ENCODE data around the gene IGSF23.
"Not testable (repeated sequence)": the region's sequence is repeated elsewhere in the genome, so short reads cannot be mapped to it uniquely, and the experiment has no call there.

The IGSF23 gene

DNA sequence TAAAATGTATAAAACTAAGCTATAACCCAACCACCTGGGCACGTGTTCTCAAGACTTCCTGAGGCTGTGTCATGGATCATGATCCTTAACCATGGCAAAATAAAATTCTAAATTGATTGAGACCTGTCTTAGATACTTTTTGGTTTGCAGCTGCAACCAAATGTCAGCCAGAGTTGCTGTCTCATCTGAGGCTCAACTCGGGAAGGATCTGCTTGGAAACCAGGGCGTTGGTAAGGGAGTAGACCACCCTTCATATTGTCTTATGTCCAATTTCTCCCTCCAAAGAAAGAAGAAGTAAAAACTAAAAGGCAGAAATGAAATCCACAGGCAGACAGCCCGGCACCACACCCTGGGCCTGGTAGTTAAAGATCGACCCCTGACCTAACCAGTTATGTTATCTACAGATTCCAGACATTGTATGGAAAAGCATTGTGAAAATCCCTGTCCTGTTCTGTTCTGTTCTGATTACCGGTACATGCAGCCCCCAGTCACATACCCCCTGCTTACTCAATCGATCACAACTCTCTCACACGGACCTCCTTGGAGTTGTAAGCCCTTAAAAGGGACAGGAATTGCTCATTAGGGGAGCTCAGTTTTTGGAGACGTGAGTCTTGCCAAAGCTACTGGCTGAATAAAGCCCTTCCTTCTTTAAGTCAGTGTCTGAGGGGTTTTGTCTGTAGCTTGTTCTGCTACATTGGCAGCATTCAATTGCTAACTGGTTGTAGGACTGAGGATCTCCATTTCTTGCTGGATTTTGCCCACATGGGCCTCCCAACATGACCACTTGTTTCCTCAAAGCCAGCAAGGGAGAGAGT, 22.9 kb upstream of the IGSF23 start:
- TF ChIP-seq PPARA (CRISPR knock-in tag; IDR thresholded peaks at IDR 0.05; ENCODE audit: borderline replicate concordance) (no peak), ZNF70 (CRISPR knock-in tag; IDR thresholded peaks at IDR 0.05) (no peak), ISL1 (CRISPR knock-in tag; IDR thresholded peaks at IDR 0.05) (no peak), TOX (CRISPR knock-in tag; IDR thresholded peaks at IDR 0.05; ENCODE audit: borderline replicate concordance) (no peak), SNAI2 (CRISPR knock-in tag; IDR thresholded peaks at IDR 0.05) (no peak), TCF4 (CRISPR knock-in tag; IDR thresholded peaks at IDR 0.05; ENCODE audit: borderline replicate concordance) (no peak), GLIS3 (CRISPR knock-in tag; IDR thresholded peaks at IDR 0.05) (no peak), ESRRG (CRISPR knock-in tag; IDR thresholded peaks at IDR 0.05) (no peak)
- TF ChIP-seq, protein P1, sequence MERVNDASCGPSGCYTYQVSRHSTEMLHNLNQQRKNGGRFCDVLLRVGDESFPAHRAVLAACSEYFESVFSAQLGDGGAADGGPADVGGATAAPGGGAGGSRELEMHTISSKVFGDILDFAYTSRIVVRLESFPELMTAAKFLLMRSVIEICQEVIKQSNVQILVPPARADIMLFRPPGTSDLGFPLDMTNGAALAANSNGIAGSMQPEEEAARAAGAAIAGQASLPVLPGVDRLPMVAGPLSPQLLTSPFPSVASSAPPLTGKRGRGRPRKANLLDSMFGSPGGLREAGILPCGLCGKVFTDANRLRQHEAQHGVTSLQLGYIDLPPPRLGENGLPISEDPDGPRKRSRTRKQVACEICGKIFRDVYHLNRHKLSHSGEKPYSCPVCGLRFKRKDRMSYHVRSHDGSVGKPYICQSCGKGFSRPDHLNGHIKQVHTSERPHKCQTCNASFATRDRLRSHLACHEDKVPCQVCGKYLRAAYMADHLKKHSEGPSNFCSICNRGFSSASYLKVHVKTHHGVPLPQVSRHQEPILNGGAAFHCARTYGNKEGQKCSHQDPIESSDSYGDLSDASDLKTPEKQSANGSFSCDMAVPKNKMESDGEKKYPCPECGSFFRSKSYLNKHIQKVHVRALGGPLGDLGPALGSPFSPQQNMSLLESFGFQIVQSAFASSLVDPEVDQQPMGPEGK (CRISPR knock-in tag; IDR thresholded peaks at IDR 0.05; ENCODE audit: borderline replicate concordance): no peak
- TF ChIP-seq, protein P2, sequence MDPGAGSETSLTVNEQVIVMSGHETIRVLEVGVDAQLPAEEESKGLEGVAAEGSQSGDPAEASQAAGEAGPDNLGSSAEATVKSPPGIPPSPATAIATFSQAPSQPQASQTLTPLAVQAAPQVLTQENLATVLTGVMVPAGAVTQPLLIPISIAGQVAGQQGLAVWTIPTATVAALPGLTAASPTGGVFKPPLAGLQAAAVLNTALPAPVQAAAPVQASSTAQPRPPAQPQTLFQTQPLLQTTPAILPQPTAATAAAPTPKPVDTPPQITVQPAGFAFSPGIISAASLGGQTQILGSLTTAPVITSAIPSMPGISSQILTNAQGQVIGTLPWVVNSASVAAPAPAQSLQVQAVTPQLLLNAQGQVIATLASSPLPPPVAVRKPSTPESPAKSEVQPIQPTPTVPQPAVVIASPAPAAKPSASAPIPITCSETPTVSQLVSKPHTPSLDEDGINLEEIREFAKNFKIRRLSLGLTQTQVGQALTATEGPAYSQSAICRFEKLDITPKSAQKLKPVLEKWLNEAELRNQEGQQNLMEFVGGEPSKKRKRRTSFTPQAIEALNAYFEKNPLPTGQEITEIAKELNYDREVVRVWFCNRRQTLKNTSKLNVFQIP (CRISPR knock-in tag; IDR thresholded peaks at IDR 0.05; ENCODE audit: borderline replicate concordance, low read depth): no peak
- TF ChIP-seq, protein P3, sequence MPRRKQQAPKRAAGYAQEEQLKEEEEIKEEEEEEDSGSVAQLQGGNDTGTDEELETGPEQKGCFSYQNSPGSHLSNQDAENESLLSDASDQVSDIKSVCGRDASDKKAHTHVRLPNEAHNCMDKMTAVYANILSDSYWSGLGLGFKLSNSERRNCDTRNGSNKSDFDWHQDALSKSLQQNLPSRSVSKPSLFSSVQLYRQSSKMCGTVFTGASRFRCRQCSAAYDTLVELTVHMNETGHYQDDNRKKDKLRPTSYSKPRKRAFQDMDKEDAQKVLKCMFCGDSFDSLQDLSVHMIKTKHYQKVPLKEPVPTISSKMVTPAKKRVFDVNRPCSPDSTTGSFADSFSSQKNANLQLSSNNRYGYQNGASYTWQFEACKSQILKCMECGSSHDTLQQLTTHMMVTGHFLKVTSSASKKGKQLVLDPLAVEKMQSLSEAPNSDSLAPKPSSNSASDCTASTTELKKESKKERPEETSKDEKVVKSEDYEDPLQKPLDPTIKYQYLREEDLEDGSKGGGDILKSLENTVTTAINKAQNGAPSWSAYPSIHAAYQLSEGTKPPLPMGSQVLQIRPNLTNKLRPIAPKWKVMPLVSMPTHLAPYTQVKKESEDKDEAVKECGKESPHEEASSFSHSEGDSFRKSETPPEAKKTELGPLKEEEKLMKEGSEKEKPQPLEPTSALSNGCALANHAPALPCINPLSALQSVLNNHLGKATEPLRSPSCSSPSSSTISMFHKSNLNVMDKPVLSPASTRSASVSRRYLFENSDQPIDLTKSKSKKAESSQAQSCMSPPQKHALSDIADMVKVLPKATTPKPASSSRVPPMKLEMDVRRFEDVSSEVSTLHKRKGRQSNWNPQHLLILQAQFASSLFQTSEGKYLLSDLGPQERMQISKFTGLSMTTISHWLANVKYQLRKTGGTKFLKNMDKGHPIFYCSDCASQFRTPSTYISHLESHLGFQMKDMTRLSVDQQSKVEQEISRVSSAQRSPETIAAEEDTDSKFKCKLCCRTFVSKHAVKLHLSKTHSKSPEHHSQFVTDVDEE (CRISPR knock-in tag; IDR thresholded peaks at IDR 0.05): no peak
- ATAC-seq: no peak

DNA sequence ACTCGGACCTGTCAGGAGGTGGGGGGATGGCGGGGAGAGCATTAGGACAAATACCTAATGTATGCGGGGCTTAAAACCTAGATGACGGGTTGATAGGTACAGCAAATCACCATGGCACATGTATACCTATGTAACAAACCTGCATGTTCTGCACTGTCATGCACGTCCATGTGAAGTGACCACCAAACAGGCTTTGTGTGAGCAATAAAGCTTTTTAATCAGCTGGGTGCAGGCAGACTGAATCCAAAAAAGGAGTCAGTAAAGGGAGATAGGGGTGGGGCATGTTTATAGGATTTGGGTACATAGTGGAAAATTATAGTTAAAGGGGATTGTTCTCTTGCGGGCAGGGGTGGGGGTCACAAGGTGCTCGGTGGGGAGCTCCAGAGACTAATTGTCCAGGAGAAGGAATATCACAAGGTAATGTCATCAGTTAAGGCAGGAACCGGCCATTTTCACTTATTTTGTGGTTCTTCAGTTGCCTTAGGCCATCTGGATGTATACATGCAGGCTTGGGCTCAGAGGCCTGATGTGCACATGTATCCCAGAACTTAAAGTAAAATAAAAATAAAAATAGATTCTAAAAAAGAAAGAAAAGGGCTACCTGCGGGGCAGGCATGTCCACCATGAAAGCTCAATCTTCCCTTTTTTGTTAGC, 21.9 kb upstream of the IGSF23 start:
- ATAC-seq: not testable (repeated sequence)

DNA sequence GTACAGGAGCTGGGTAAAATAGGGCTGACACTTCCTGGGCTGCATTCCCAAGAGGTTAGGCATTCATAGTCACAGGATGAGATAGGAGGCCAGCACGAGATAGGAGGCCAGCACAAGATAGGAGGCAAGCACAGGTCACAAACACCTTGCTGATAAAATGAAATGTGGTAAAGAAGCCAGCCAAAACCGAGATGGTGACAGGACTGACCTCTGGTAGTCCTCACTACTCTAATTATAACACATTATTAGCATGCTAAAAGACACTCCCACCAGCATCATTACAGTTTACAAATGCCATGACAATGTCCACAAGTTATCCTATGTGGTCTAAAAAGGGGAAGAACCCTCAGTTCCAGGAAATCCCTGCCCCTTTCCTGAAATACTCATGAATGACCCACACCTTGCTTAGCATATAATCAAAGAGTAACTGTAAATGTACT, 20.9 kb upstream of the IGSF23 start:
- ATAC-seq: no peak
- TF ChIP-seq PPARA (CRISPR knock-in tag; IDR thresholded peaks at IDR 0.05; ENCODE audit: borderline replicate concordance): no peak
- no peak for TF ChIP-seq ARNTL (CRISPR knock-in tag; IDR thresholded peaks at IDR 0.05; ENCODE audit: borderline replicate concordance, low read depth)
- TF ChIP-seq SNAI2 (CRISPR knock-in tag; IDR thresholded peaks at IDR 0.05): no peak
- TF ChIP-seq ZC3H10 (CRISPR knock-in tag; IDR thresholded peaks at IDR 0.05): no peak
- no peak for TF ChIP-seq ISL1 (CRISPR knock-in tag; IDR thresholded peaks at IDR 0.05)
- no peak for TF ChIP-seq TCF4 (CRISPR knock-in tag; IDR thresholded peaks at IDR 0.05; ENCODE audit: borderline replicate concordance)

DNA sequence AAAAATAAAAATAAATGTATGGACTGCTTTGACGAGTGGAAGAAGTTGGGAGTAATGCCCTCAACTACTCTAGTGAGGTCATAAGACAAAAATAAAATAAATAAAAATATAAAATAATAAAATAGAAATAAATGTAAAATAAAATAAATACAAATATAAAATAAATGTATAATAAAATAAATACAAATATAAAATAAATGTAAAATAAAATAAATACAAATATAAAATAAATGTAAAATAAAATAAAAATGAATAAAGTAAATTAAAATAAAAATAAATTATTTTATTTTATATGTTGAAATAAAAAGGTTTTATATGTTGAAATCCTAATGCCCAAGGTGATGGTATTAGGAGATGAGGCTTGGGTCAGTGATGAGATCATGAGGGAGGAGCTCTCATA, 20.1 kb upstream of the IGSF23 start:
- ATAC-seq: no peak
- no peak for TF ChIP-seq ZC3H10 (CRISPR knock-in tag; IDR thresholded peaks at IDR 0.05)
- no peak for TF ChIP-seq ZFP30 (CRISPR knock-in tag; IDR thresholded peaks at IDR 0.05)
- no peak for TF ChIP-seq TCF4 (CRISPR knock-in tag; IDR thresholded peaks at IDR 0.05; ENCODE audit: borderline replicate concordance)
- no peak for TF ChIP-seq TOX (CRISPR knock-in tag; IDR thresholded peaks at IDR 0.05; ENCODE audit: borderline replicate concordance)
- TF ChIP-seq BACH2 (CRISPR knock-in tag; IDR thresholded peaks at IDR 0.05; ENCODE audit: borderline replicate concordance): no peak
- no peak for TF ChIP-seq ZNF8 (CRISPR knock-in tag; IDR thresholded peaks at IDR 0.05)
- no peak for TF ChIP-seq CSDC2 (CRISPR knock-in tag; IDR thresholded peaks at IDR 0.05)
- no peak for TF ChIP-seq ZNF565 (CRISPR knock-in tag; conservative IDR thresholded peaks at IDR 0.05; ENCODE audit: low read depth)
- TF ChIP-seq GLIS3 (CRISPR knock-in tag; IDR thresholded peaks at IDR 0.05): no peak
- no peak for TF ChIP-seq ZFP3 (CRISPR knock-in tag; IDR thresholded peaks at IDR 0.05)
- TF ChIP-seq, protein P4, sequence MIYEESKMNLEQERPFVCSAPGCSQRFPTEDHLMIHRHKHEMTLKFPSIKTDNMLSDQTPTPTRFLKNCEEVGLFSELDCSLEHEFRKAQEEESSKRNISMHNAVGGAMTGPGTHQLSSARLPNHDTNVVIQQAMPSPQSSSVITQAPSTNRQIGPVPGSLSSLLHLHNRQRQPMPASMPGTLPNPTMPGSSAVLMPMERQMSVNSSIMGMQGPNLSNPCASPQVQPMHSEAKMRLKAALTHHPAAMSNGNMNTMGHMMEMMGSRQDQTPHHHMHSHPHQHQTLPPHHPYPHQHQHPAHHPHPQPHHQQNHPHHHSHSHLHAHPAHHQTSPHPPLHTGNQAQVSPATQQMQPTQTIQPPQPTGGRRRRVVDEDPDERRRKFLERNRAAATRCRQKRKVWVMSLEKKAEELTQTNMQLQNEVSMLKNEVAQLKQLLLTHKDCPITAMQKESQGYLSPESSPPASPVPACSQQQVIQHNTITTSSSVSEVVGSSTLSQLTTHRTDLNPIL (CRISPR knock-in tag; IDR thresholded peaks at IDR 0.05; ENCODE audit: low read depth): no peak
- TF ChIP-seq, protein P2 (CRISPR knock-in tag; IDR thresholded peaks at IDR 0.05; ENCODE audit: borderline replicate concordance, low read depth): no peak
- TF ChIP-seq RARB (CRISPR knock-in tag; IDR thresholded peaks at IDR 0.05): no peak
- TF ChIP-seq SNAI2 (CRISPR knock-in tag; IDR thresholded peaks at IDR 0.05): no peak
- TF ChIP-seq, protein P5, sequence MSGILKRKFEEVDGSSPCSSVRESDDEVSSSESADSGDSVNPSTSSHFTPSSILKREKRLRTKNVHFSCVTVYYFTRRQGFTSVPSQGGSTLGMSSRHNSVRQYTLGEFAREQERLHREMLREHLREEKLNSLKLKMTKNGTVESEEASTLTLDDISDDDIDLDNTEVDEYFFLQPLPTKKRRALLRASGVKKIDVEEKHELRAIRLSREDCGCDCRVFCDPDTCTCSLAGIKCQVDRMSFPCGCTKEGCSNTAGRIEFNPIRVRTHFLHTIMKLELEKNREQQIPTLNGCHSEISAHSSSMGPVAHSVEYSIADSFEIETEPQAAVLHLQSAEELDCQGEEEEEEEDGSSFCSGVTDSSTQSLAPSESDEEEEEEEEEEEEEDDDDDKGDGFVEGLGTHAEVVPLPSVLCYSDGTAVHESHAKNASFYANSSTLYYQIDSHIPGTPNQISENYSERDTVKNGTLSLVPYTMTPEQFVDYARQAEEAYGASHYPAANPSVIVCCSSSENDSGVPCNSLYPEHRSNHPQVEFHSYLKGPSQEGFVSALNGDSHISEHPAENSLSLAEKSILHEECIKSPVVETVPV (CRISPR knock-in tag; IDR thresholded peaks at IDR 0.05): no peak

All from SK-N-SH treated with all-trans-retinoic acid at 6 μM for 48 hours (cell line).